Measurements from ENCODE around the gene TRIM3.

The TRIM3 gene

GRCh38 chr11:6459099-6459450 is 14.7 kb downstream of the TRIM3 start:
- H3K79me2 ChIP-seq (ENCODE audit: control insufficient read depth, low read length), result no peaks in the 10 kb centered on the region
- H3K4me3 ChIP-seq (ENCODE audit: low read length), result no peak overlapping the region
- no peak overlapping the region for H3K4me2 ChIP-seq (ENCODE audit: low read length)
- H3K27ac ChIP-seq (ENCODE audit: low read depth, low read length), result no peak overlapping the region
- H3F3A ChIP-seq (ENCODE audit: control insufficient read depth, insufficient read depth), result no peaks in the 10 kb centered on the region
- TF ChIP-seq CTCF (IDR thresholded peaks at IDR 0.05; ENCODE audit: low read depth, low read length, poor library complexity, severe bottlenecking), result no peak
- TF ChIP-seq EZH2phosphoT487 (IDR thresholded peaks at IDR 0.05; ENCODE audit: borderline replicate concordance, low read length), result no peak
- no peaks in the 10 kb centered on the region for H3K27me3 ChIP-seq (ENCODE audit: control insufficient read depth, low read length)
- no peaks in the 10 kb centered on the region for H3K9me2 ChIP-seq (replicated peaks; ENCODE audit: control insufficient read depth, low read length)
- H3K4me1 ChIP-seq (ENCODE audit: control insufficient read depth, low read length), result no peaks in the 10 kb centered on the region
- no peaks in the 10 kb centered on the region; the same call in 1 of the 2 replicates for H4K20me1 ChIP-seq (ENCODE audit: control insufficient read depth, insufficient read depth, low read depth, low read length)
- no peaks in the 10 kb centered on the region for H3K36me3 ChIP-seq (ENCODE audit: control insufficient read depth, low read length)
- no peaks in the 10 kb centered on the region for H3K9me3 ChIP-seq (ENCODE audit: control insufficient read depth, insufficient read depth, low read length)

GRCh38 chr11:6458352-6459098 is 15.2 kb downstream of the TRIM3 start:
- Histone ChIP-seq H3K4me3 (ENCODE audit: low read length) (no peak overlapping the region), H3K4me2 (ENCODE audit: low read length) (no peak overlapping the region), H3K79me2 (ENCODE audit: control insufficient read depth, low read length) (no peaks in the 10 kb centered on the region), H3K36me3 (ENCODE audit: control insufficient read depth, low read length) (no peaks in the 10 kb centered on the region), H3K4me1 (ENCODE audit: control insufficient read depth, low read length) (no peaks in the 10 kb centered on the region), H3K27me3 (ENCODE audit: control insufficient read depth, low read length) (no peaks in the 10 kb centered on the region), H3K27ac (ENCODE audit: low read depth, low read length) (no peak overlapping the region), H3K9me3 (ENCODE audit: control insufficient read depth, insufficient read depth, low read length) (no peaks in the 10 kb centered on the region), H4K20me1 (ENCODE audit: control insufficient read depth, insufficient read depth, low read depth, low read length) (no peaks in the 10 kb centered on the region; the same call in 1 of the 2 replicates), H3F3A (ENCODE audit: control insufficient read depth, insufficient read depth) (no peaks in the 10 kb centered on the region), H3K9me2 (replicated peaks; ENCODE audit: control insufficient read depth, low read length) (no peaks in the 10 kb centered on the region)
- no peak for TF ChIP-seq CTCF (IDR thresholded peaks at IDR 0.05; ENCODE audit: low read depth, low read length, poor library complexity, severe bottlenecking)
- no peak for TF ChIP-seq EZH2phosphoT487 (IDR thresholded peaks at IDR 0.05; ENCODE audit: borderline replicate concordance, low read length)

GRCh38 chr11:6457581-6458320 is 16.0 kb downstream of the TRIM3 start:
- no peaks in the 10 kb centered on the region for H3K9me3 ChIP-seq (ENCODE audit: control insufficient read depth, insufficient read depth, low read length)
- H3K27me3 ChIP-seq (ENCODE audit: control insufficient read depth, low read length), result no peaks in the 10 kb centered on the region
- no peaks in the 10 kb centered on the region for H3K36me3 ChIP-seq (ENCODE audit: control insufficient read depth, low read length)
- no peak overlapping the region for H3K4me3 ChIP-seq (ENCODE audit: low read length)
- H3K4me2 ChIP-seq (ENCODE audit: low read length), result no peak overlapping the region
- TF ChIP-seq EZH2phosphoT487 (IDR thresholded peaks at IDR 0.05; ENCODE audit: borderline replicate concordance, low read length) (no peak), CTCF (IDR thresholded peaks at IDR 0.05; ENCODE audit: low read depth, low read length, poor library complexity, severe bottlenecking) (no peak)
- H3K4me1 ChIP-seq (ENCODE audit: control insufficient read depth, low read length), result no peaks in the 10 kb centered on the region
- H3K27ac ChIP-seq (ENCODE audit: low read depth, low read length), result no peak overlapping the region
- H4K20me1 ChIP-seq (ENCODE audit: control insufficient read depth, insufficient read depth, low read depth, low read length), result no peaks in the 10 kb centered on the region; the same call in 1 of the 2 replicates
- no peaks in the 10 kb centered on the region for H3K9me2 ChIP-seq (replicated peaks; ENCODE audit: control insufficient read depth, low read length)
- H3F3A ChIP-seq (ENCODE audit: control insufficient read depth, insufficient read depth), result no peaks in the 10 kb centered on the region
- H3K79me2 ChIP-seq (ENCODE audit: control insufficient read depth, low read length), result no peaks in the 10 kb centered on the region
